Stimulated activated CD8-positive, alpha-beta memory T cell treated with anti-CD3 and anti-CD28 coated beads, Interleukin-7, amount 100 ng/mL, for 24 hours (primary cell): ENCODE measurements around the gene IQGAP2.

ENCODE experiments used
- DNase-seq: peaks from one replicate; pipeline ENCODE4 v3.0.0-alpha.2; 2020; ENCODE audit warnings: low read depth

Gene IQGAP2

GRCh38 chr5:76385540-76385939 lies 17.5 kb upstream of the IQGAP2 start:
- no peak for DNase-seq

GRCh38 chr5:76386360-76386759 lies 16.7 kb upstream of the IQGAP2 start:
- DNase-seq = no peak

DNA sequence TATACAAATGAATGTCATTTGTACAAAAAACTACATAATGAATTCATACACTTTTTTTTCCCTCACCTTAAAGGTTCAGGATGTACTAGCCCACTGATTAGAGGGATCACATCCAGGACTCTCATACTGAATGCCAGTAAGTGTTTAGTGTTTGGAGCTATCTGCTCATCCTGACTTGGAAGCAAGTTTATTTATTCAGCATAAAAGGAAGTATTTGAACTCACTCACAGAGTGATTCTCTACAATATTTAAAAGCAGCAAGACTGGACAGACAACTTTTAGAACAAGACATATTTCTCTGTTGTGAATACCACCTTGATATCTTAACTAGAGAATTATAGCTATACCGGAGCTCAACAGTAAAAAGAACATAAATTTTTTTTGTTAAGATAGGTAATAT lies 14.8 kb upstream of the IQGAP2 start:
- DNase-seq = no peak

DNA sequence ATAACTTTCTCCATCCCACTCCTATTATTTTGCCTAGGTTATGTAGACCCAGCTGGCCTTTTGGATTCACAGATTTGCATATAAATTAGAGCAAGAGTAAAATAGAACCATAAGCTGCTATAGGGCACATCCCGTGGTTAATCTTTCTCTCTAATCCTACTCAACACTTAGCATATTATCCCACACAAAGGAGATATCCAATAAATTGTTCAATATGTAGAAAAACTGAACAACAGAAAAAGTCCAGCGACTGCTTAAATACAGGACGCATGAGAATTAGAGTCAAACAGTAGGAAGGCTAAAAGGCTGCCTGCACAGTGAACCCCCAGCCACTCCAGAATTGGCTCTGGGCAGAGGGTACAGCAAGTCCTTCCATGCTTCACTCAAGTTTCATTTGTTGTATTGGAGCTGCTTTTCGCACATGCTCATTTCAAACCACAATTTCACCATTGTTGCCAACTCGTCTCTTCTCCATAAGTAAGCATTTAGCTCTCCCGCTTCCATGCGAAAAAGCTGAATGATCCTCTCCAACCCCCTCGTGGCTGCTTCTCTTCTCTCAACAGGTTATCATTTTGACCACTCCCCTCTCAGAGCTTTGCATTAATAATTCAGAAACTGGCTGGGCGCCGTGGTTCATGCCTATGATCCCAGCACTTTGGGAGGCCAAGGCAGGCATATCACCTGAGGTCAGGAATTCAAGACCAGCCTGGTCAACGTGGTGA lies 14.1 kb upstream of the IQGAP2 start:
- no peak for DNase-seq

- DNase-seq = no peak
These were observed 13.5 kb upstream of the IQGAP2 start for GRCh38 chr5:76389513-76390154.

GRCh38 chr5:76391014-76391413 lies 12.1 kb upstream of the IQGAP2 start:
- no peak for DNase-seq

DNA sequence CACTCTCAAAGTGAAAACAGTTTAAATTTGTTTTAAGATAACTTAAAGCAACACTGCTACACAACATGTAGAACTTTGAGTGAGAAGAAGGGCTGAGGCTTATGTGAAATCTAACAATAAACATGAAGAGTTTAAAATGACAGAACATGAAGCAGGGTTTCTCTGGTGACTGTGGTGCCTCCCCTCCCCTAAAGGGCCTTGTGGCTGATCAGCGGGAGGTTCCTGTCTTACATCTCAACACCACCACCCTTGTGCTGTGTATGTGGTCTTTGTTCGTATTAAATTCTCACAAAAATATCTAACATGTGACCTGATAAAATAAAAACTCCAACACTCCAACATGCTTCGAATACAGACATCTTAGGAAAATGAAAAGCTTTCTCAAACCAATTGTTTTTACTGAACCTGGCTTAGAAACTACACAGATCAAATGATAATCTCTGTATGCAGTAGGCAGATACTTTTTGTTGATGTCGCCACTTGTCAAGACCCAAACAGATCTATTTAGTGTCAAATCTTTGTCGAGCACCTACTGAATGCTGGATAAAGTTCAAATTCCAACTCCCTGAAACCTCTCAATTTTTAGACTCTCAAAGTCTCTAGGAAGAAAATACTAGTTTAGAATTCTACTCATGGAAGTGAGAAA lies 9.9 kb upstream of the IQGAP2 start:
- no peak for DNase-seq

- no peak for DNase-seq
These were observed 5.9 kb upstream of the IQGAP2 start for GRCh38 chr5:76397200-76397599.

- DNase-seq = no peak
These were observed 3.8 kb upstream of the IQGAP2 start for GRCh38 chr5:76399268-76399667.

- no peak for DNase-seq
These were observed 2.6 kb upstream of the IQGAP2 start for GRCh38 chr5:76400466-76400865.

GRCh38 chr5:76401801-76402250 lies 1.3 kb upstream of the IQGAP2 start:
- no peak for DNase-seq

- peak; percentile 59 for DNase-seq
These were observed 717 bp upstream of the IQGAP2 start for GRCh38 chr5:76402251-76402885.

DNA sequence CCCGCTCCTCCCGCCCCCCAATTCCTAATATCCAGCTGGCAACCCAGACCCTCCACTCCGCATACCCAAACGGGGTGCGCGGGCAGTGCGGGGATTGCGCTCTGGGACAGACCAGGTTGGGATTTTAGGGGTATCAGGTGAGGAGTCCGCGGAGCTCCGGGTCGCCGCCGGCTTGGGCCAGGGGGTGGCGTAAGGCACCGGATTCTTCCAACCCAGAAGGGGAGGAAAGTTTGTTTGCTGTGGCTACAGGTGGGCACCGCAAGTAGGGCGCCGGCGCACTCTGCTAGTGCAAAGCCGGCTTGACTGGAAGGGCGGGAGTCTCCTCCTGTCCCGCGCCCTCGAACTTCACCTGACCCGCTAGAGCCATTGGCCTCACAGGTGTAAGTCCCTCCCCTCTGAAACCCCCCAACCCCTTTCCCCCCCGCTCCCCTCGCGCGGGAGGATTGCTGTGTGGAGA lies 709 bp downstream of the IQGAP2 start:
- DNase-seq = peak; percentile 42

GRCh38 chr5:76404223-76405211 lies 1.4 kb downstream of the IQGAP2 start:
- DNase-seq = peak; percentile 43

GRCh38 chr5:76406014-76406413 lies 2.9 kb downstream of the IQGAP2 start:
- DNase-seq = no peak

DNA sequence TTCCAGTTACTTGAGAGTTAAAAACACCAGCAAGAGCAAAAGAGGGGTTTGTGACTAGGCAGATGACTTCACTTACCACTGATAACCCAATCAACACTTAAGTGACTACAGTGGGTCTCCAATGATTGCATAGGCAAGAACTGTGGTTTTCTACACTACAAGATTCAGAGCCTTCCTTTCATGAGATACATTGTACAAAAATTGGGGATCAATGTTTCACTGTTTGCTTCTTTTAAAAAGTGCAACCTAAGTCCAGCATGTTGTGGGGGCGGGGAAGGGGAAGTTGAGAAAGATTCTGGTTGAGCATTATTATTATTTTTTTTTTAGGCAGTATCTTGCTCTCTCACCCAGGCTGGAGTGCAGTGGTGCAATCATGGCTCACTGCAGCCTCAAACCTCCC lies 3.6 kb downstream of the IQGAP2 start:
- DNase-seq = no peak

GRCh38 chr5:76408104-76408654 lies 5.1 kb downstream of the IQGAP2 start:
- no peak for DNase-seq

DNA sequence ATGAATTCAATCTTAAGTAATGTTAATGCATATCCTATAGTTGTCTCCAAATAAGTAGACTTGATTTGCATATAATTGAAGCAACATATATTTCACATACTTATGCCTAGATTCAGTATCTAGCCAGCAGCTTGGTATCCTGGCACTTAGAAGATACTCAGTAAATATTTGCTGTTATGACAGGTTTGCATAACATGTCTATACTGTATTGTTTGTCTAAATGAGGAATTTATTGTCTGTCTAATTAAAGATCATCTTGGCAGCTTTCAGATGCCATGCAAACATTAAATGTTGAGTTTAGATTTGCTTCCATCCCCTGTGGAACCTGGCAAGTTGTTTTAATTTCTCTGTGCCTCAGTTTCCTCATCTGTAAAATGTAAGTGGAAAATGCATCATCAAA lies 9.4 kb downstream of the IQGAP2 start:
- no peak for DNase-seq

GRCh38 chr5:76413746-76414145 lies 10.7 kb downstream of the IQGAP2 start:
- DNase-seq = no peak

DNA sequence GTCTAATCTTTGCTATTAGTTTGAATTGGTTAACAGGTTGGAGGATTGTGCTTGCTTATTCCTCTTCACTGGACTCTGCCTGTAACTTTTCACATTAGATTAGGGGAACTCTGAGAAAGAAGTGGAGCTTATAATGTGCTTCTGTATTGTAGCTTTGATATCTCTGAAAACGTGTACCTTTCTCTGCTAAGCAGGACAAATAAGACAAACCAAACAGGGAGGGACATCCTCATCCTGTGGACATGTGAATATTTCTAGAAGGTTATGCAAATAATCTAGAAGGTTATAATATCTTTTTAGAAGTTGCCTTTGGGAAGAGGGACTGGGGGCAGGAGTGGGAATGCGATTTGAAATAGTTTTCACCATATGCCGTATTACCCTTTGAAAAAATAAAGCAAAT lies 11.7 kb downstream of the IQGAP2 start:
- DNase-seq = no peak

DNA sequence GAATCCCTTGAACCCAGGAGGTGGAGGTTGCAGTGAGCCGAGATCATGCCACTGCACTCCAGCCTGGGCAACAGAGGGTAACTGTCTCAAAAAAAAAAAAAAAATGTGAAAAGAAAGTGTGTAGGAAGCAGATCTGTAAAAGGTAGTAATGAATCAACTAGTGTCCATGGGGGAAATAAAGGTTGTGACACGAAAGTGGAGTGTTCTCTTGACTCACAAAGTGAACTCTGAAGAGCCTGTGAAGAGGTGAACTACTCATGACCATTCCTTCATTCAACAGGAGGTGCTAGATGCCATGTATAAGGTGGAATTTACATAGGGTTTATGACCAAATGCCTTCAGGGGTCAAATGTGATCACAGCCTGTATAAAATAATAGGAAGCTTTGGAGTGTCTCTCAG lies 12.8 kb downstream of the IQGAP2 start:
- DNase-seq = no peak
